ENCODE measurements around the gene PHOX2A. TPM values are rescaled to one million over a fixed set of nuclear protein-coding genes. Genes with fewer than 3 reads are reported as not detected.
"Not testable (repeated sequence)": the region's sequence is repeated elsewhere in the genome, so short reads cannot be mapped to it uniquely, and the experiment has no call there.

PHOX2A gene
- polyA plus RNA-seq, 3 donors: 0.22 TPM; not detected in 2

GRCh38 chr11:72201445-72201844 lies 42.5 kb downstream of the PHOX2A start:
- DNase-seq (ENCODE audit: extremely low read depth in 1 of 11, low read depth in 9 of 11, low spot score in 4 of 11): not testable (repeated sequence)

GRCh38 chr11:72195518-72196270 lies 48.3 kb downstream of the PHOX2A start:
- DNase-seq (ENCODE audit: extremely low read depth in 1 of 11, low read depth in 9 of 11, low spot score in 4 of 11): no peak

GRCh38 chr11:72191961-72192381 lies 52.0 kb downstream of the PHOX2A start, which contains the start of gene FOLR1:
Gene FOLR1 (plus strand): TSS chr11:72192140. CDS start chr11:72192174, 34 bp downstream.
- DNase-seq (ENCODE audit: extremely low read depth in 1 of 11, low read depth in 9 of 11, low spot score in 4 of 11): no peak

GRCh38 chr11:72190631-72191071 lies 53.3 kb downstream of the PHOX2A start:
- DNase-seq (ENCODE audit: extremely low read depth in 1 of 11, low read depth in 9 of 11, low spot score in 4 of 11): no peak

GRCh38 chr11:72189455-72190250 lies 54.3 kb downstream of the PHOX2A start:
- DNase-seq (ENCODE audit: extremely low read depth in 1 of 11, low read depth in 9 of 11, low spot score in 4 of 11): peak in 6 of 11 donors; percentile 36 to 70 (median 47)

Other genes with a start within 250 kb of the PHOX2A start
- 10 to 100 TPM in 1 of 3 donors, 1 to 10 TPM in 2; 8.8 to 13.0 (median 9.5) TPM for gene IL18BP, start 245.3 kb downstream of the PHOX2A start, polyA plus RNA-seq (ENCODE audit: insufficient read length in 3 of 3)
- gene NUMA1, start 163.6 kb downstream of the PHOX2A start, polyA plus RNA-seq (ENCODE audit: insufficient read length in 3 of 3): 100 to 1,000 TPM; 251 to 339 (median 285) TPM
- 10 to 100 TPM; 25.1 to 30.4 (median 25.3) TPM for gene LRRC51, start 163.3 kb downstream of the PHOX2A start, polyA plus RNA-seq (ENCODE audit: insufficient read length in 3 of 3)
- 100 to 1,000 TPM; 115 to 126 (median 120) TPM for gene LAMTOR1, start 140.9 kb downstream of the PHOX2A start, polyA plus RNA-seq (ENCODE audit: insufficient read length in 3 of 3)
- gene TOMT, start 138.3 kb downstream of the PHOX2A start, polyA plus RNA-seq (ENCODE audit: insufficient read length in 3 of 3): not detected
- gene ANAPC15, start 131.5 kb downstream of the PHOX2A start, polyA plus RNA-seq (ENCODE audit: insufficient read length in 3 of 3): 10 to 100 TPM; 41.2 to 61.9 (median 57.1) TPM
- gene FOLR3, start 108.5 kb downstream of the PHOX2A start, polyA plus RNA-seq (ENCODE audit: insufficient read length in 3 of 3): 1 to 10 TPM; 2.2 to 3.0 (median 2.7) TPM
- gene FOLR1, start 52.0 kb downstream of the PHOX2A start, polyA plus RNA-seq (ENCODE audit: insufficient read length in 3 of 3): 10 to 100 TPM; 50.6 to 59.7 (median 51.1) TPM
- 10 to 100 TPM in 2 of 3 donors, 1 to 10 TPM in 1; 8.1 to 15.2 (median 10.7) TPM for gene FOLR2, start 27.4 kb downstream of the PHOX2A start, polyA plus RNA-seq (ENCODE audit: insufficient read length in 3 of 3)
- 100 to 1,000 TPM; 138 to 166 (median 157) TPM for gene INPPL1, start 19.4 kb downstream of the PHOX2A start, polyA plus RNA-seq (ENCODE audit: insufficient read length in 3 of 3)
- gene CLPB, start 190.4 kb upstream of the PHOX2A start, polyA plus RNA-seq (ENCODE audit: insufficient read length in 3 of 3): 10 to 100 TPM; 10.9 to 14.8 (median 12.6) TPM